Mucosa of gallbladder (tissue), 1 donor: ENCODE data around the gene SRSF2. TPM values are rescaled to one million over a fixed set of nuclear protein-coding genes. Genes with fewer than 3 reads are reported as not detected.
A peak's percentile ranks its signal among the peaks of the same experiment; 100 is the strongest.
"Not testable (repeated sequence)": the region's sequence is repeated elsewhere in the genome, so short reads cannot be mapped to it uniquely, and the experiment has no call there.

Experiments used
- DNase-seq: peaks from one replicate; pipeline ENCODE4 v3.0.0-alpha.2; 2020; ENCODE audit warnings: low spot score
- total RNA-seq: library from RNA; stranded (reverse); gene quantifications from one replicate; pipeline ENCODE4 v1.2.1, GENCODE V29; 2021
- donor health status: DM: no; HTN: no; CAD: no.

Gene SRSF2, protein sequence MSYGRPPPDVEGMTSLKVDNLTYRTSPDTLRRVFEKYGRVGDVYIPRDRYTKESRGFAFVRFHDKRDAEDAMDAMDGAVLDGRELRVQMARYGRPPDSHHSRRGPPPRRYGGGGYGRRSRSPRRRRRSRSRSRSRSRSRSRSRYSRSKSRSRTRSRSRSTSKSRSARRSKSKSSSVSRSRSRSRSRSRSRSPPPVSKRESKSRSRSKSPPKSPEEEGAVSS
- 130 TPM for total RNA-seq

DNA sequence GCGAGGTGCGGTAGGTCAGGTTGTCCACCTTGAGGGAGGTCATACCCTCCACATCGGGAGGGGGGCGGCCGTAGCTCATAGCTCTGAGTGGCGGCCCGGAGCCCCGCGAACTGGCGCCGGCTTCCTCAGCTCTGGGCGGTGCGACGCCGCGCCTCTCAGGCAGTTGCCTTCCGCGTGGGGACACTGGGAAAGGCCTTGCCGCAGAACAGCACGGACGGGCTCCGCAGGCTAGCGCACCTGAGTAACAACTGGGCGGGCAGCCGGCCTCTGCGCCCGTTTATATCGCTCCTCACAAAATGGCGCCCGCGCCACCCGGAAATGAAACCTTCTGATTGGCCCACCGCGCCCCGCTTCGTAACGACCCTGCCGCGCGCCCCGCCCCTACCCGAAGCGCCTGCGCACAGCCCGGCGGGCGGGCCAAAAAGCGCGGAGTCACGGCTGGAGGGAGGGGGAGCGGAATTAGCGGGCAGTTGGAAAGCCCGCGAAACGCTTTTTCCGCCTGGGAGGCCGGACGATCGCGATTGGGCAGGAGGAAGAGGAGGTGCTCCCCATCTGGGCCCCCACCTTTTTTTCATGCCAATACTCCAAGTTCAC is at the start of gene SRSF2:
Gene SRSF2 (minus strand): TSS at position 250 of the 594 bp plus-strand sequence. CDS start 171 bp downstream, at position 79.
- DNase-seq, result peak; percentile 99

DNA sequence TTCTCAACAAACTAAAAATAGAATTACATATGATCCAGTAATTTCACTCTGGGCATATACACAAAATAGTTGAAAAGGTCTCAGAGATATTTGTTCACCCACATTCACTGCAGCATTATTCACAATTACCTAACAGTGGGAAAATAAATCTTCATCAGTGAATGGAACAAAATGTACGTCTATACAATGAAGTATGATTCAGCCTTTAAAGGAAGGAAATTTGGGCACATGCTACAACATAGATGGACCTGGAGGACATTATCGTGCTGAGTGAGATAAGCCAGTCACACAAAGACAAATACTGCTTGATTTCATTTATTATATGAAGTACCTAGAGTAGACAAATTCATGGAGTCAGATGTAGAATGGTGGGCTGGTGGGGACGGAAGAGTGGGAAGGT is 47.8 kb upstream of the SRSF2 start:
- DNase-seq, result no peak

DNA sequence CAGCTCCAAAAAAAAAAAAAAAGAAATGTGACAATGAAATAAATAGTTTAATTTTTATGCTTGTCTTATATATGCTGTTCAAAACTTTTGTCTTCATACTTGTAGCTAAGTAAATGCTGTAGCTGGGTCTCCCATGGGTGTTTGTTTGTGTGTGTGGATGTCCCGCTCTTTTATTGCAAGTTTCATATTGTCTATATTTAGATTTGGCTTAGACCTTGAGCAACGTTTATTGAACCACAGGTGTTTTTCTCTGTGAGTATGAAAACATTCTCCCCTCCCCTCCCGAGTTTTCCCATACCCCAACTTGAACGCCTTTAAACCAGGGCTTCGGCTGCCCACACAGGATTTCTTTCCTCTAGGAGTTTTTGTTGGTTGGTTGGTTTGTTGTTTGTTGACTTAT is 46.0 kb upstream of the SRSF2 start:
- DNase-seq, result no peak

DNA sequence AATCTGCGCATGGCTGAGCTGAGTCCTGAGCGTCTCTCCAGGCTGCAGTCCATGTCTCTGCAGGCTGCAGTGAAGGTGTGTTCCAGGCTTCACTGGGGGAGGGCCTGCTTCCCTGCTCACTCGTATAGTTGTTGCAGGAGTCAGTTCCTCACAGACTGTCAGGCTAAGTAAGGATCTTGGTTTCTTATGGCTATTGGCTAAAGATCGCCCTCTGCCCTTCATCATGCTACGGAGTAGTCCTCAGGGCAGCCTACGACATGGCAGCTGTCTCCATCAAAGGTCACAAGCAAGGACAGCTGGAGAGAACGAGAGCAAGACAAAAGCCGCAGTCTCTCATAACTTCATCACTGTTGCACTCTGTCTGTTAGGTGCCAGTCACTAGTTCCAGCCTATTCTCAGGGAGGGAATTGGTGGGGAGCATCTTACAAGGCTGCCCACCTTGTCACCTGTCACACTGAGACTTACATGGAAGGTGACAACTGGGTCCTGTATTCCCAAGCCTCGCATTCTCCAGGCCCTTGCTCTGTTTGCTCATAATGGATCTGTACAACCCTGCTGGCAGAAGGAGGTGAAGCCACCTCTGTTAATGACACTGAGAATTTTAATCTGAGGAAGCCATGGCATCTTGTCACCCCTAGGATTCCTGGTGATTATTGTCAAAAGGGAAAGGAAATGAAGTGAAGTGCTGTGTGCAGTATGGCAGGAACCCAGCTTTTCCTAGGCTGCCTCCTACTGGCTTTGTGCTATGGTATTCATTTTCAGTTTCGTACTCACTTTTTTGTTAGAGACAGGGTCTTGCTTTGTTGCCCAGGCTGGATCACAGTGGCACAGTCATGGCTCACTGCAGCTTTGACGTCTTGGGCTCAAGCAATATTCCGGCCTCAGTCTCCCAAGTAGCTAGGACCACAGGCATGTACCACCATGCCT is 44.2 kb upstream of the SRSF2 start:
- no peak for DNase-seq

DNA sequence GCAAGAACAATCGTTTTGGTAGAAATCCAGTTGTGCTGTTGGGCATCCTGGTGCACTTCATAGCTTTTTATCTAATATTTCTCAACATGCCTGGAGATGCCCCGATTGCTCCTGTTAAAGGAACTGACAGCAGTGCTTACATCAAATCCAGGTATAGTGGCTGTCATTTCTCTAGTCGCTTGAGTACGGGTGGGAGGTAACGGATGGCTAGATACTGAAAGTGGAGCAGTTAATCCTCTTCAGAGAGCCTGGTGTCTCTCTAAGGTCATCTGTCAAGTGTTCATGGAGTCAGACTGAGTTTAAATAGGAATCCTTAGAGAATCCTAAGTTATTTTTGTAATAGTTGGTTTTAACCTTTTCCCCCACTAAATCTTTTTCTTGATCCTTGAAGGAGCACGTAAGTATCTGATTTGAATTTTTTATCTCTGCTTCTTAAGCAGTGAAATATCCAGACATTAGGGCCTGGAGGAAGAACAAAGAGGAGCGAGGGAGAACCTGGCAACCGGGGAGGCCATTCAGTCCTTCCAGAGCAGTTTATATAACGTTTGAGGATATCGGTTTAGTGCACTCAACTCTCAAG is 38.0 kb upstream of the SRSF2 start:
- no peak for DNase-seq

DNA sequence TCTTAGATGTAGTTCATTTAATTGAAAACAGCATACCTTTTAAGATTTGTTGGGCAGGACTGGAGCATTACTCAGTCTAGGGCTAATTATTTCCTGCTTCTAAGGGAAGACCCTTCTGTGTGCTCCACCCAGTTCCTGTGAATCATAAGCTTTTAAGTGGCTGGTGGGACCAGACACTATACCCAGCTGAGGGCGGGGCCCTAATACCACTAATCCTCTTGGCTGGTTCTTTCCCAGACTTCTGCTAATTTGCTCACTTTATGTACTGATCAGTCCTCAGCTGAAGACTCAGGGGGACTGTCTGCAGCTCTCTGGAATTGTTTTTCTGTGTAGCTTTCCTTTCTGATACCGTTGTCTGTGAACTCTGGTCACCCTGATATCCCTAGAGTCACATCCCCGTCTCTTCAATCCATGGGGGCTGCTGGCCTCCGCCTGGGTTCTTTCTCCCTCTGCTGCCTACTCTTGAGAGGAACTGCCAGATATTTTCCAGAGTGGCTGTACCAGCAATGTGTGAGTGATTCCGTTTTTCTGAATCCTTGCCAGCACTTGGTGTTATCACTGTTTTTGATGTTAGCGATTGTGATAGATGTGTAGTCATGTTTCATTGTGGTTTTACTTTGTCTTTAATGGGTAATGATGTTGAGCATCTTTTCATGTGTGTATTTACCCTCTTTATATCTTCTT is 35.9 kb upstream of the SRSF2 start:
- no peak for DNase-seq

DNA sequence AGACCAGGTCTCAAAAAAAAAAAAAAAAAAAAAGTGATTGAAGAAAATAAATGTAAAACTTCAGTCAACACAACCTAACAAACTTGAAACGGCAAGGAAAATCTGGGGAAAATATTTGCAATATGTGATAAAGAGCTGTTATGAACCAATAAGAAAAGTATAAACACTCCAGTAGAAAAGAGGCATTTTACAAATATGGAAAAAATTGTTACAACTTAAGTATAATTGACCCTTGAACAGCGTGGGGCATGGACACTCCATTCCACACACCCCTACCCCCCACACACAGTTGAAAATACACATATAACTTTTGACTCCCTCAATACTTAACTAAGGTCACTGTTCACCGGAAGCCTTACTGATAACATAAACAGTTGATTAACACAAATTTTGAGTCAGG is 21.4 kb upstream of the SRSF2 start:
- DNase-seq, result no peak

DNA sequence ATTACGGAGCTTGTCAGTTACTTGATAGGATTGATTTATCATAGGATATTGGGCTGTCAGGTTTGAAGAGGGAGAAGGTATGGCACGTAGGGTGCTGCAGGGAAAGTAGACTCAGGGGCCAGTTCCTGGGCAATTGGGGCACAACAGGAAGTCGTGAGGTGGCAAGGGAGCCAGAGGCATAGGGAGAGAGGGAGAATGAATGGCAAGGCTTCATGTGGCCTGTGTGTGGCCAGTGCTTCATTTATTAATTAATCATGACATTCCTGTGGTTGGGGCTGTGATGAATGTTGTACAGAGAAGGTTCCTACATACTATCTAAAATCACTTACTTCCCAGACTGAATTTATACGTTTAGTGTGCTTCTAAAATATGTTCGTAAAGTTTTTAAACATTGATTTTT is 20.1 kb upstream of the SRSF2 start:
- DNase-seq, result no peak

DNA sequence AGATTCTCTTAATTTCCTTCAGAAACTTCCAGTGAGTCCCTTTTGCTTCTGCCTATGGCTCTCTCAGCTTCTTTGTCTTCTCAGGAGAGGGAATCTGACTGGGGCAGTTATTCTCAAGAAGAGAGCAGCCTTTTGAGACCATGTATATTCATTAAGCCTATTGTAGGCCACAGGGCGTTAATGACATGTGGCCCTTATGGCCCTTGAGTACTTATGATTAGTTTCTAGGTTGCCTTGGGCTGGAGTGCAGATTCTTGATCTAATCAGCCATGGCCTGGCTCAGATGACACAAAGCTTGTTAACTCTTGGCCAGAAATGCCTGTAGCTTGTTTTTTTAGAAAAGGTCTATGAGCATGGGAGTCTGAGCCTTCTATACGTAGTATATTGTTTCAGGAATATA is 18.2 kb upstream of the SRSF2 start:
- no peak for DNase-seq

DNA sequence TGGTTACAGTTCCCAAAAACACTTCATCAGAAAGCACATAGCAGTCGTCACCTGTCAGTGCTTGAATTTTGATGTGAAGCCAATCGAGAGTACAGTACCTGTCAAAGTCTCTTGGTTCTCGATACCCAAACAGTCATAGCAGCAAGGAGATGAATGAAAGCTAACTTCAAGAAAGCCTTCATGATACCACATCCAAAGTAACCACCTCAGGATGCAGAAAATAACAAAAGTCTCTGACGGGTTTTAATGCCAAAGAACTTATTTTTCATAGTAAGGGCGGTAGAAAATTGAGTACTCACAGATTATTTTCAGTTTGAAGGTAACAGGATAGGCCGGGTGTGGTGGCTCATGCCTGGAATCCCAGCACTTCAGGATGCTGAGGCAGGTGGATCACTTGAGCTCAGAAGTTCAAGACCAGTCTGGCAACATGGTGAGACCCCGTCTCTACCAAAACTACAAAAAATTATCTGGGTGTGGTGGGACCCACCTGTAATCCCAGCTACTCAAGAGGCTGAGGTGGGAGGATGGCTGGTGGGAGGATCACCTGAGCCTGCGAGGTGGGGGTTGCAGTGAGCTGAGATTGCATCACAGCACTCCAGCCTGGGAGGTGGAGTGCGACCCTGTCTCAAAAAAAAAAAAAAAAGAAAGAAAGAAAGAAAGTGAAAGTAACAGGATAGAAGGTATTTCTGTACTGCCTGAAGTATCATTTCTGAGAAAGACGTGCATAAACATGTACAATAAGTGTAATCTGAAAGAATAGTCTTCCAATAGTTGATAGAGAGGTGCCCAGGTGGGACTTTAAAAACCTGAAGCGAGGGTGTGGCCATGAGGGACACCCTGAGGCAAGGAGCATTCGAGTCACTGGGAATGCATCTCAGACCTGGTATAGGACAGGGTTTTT is 16.2 kb upstream of the SRSF2 start:
- no peak for DNase-seq

DNA sequence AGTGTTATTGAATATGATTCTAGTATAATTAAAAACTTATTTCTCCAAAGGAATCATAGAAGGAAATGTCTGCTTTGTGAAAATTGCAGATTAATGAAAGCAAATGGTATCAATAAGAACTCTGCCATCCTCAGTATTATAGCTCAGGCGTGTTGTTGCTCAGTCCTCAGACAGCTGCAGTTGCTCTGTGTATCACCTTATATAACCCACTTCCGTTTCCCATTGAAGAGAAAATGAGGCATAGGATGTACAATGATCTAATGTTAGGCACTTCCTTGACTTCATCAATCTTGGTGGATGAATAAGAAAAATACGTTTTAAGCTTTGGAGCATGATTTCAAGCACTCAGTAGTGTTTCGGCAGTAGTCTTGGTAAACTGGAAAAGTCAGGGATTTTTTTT is 14.9 kb upstream of the SRSF2 start:
- DNase-seq, result no peak

DNA sequence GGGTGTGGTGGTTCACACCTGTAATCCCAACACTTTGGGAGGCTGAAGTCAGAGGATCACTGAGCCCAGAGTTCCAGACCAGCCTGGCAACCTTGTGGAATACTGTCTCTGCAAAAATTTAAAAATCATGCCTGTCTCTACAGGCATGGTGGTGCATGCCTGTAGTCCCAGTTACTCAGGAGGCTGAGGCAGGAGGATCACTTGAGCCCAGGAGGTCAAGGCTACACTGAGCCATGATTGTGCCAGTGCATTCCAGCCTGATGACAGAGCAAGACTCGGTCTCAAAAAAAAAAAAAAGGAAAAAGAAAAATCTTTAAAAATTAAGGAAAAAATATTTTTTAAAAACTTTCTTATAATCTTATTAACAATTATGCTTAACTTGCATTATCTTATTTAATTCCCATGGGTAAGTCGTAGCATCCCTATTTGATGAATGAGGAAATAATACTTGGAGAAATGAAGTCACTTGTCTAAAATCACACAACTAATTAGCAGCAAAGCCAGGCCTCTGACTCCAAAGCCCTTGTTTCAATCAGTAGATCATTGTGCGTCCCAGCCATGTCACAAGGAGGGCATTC is 14.4 kb upstream of the SRSF2 start:
- no peak for DNase-seq

DNA sequence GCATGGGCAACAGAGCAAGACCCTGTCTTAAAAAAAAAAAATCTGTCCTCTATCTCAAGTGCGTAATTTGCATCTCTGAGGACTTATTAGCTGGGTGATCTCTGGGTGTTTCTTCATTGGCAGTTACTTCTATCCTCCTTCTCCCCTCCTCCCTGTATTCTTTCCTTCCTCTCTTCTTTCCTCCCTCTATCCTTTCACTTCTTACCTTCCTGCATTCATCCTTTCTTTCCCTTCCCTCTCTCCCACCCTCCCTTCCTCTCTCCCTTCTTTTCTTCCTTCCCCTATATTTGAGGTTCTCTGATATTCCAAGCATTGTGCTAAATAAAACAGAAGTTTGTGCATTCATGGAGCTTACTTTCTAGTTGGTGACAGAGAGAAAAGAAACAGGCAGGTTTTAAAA is 11.5 kb upstream of the SRSF2 start:
- no peak for DNase-seq

DNA sequence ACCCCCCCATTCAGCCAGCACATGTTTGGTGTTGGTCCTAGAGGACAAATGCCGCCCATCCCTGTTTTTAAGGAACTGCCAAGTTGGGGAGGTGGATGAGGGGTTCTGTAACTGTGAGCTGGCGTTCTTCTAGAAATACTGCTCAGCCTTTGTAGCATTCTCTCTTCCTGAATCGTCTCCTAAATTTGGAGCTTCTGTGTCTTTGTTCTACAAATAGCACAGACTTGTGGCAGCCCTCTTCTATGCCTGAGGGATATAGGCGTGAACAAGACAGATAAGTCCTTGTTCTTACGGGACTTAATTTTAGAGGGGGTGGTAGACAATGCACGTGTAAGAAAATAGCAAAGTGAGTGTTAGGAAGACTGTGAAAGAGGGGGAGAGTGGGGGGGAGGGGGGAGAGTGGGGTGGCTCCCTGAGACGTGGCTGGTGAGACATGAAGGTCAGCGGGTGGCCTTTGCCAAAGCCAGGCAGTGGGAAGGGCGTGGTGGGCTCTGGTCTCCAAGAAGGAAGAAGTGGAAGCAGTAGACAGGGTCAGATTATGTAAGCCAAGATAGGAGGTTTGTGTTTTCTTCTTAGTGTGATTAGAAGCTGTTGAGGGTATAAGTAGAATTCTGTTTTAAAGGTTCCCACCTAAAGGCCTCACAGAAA is 10.7 kb upstream of the SRSF2 start:
- DNase-seq, result no peak

DNA sequence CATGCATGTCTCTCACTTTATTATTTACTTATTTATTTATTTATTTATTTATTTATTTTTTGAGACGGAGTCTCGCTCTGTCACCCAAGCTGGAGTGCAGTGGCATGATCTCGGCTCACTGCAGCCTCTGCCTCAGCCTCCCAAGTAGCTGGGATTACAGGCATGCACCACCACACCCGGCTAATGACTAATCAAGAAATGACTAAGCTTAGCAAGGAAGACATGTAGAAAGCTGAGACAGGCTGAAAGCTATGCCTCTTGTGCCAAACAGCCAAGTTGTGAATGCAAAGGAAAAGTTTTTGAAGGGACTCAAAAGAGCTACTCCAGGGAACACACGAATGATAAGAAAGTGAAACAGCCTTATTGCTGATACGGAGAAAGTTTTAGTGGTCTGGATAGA is 8.7 kb upstream of the SRSF2 start:
- DNase-seq, result not testable (repeated sequence)

DNA sequence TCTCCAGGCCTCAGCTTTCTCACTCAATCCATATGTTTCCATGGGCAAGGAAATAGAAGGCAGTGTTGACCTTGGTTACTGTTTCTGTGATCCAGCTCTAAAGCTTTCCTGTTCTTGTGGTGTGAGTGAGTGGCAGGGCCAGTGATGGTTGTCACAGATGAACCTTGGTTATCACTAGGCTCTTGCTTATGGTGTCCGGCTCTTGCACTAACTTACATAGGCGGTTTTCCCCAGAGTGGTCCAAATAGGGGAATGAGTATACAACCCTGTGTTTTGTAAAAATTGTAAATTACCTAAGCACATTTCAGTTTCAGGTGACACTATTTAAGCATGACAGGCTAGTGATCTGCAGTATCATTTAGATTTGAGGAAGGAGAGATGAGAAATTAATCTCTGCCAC is 7.6 kb upstream of the SRSF2 start:
- no peak for DNase-seq

DNA sequence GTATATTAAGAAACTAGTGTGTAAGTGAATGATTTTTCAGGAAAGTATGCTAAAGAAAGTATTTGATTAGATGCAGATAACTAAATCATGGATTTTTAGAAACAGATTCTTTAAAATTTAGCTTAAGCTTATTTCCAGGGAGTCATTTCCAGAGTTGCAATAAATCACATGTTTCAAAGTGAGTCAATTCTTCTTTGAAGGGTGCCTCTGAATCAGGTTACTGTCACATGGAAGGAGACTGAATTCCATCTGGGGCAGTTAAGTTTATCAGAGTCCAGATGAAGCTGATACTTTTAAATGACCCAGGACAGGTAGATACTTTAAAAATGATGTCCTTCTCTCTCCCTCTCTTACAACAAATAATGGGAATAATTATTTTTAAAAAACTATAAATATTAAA is 5.8 kb upstream of the SRSF2 start:
- DNase-seq, result no peak

DNA sequence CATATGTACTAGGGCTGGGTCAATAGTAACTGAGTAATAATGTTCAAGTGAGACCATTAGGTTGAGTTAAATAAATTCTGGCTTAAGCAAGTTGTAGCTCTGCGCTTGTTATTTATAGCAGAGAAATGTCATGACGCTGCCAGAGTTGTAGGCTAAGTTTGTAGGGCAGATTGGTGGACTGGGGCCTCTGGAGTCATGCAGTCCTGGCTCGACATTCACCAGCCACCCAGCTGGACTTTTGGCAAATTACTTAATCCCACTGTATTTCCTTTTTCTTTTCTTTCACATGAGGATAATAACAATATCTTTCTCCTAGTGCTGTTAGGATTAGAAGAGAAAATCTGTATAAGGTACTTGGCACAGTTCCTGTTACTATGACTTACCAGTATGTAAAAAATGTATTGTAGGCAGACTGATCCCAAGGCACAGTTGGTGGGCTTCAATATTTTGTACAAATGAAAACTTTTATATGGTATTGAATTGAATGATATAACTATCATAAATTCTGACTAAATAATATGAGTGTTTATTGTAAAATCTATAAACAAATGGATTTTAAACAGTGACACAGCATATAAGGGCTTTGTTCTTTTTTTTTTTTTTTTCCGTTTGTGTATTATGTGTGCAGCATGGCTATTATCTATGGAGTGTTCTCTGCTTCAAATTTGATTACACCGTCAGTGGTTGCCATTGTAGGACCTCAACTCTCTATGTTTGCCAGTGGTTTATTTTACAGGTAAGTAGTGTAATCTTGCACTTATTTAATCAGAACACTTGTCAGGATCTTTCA is 3.4 kb upstream of the SRSF2 start:
- no peak for DNase-seq

DNA sequence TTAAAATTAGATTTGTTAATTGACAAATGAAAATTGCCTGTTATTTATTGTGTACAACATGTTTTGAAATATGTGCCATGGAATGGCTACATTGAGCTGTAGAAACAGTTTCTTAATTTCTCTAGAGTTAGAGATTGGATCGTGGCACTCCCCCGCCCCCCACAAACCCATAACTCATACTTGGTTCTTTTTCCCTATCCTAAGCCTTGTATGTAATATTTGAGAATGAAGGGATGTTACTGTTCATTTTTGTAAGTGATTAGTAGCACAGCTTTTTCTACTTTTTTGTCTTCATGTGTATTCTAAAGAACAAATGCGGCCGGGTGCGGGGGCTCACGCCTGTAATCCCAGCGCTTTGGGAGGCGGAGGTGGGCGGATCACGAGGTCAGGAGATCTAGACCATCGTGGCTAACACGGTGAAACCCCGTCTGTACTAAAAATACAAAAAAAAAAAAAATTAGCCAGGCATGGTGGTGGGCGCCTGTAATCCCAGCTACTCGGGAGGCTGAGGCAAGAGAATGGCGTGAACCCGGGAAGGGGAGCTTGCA is 2.5 kb upstream of the SRSF2 start:
- not testable (repeated sequence) for DNase-seq
